GM18499 (cell line): Measurements from ENCODE around the gene LPP.

ENCODE experiments used
- ATAC-seq: cut with Tn5 transposase; IDR thresholded peaks from one replicate; pipeline ENCODE4 v1.9.1; 2021; ENCODE audit warnings: moderate number of reproducible peaks; ENCODE audit not compliant: insufficient read depth, unreplicated experiment

LPP gene

GRCh38 chr3:188778091-188778852 lies 624.3 kb downstream of the LPP start:
- no peak for ATAC-seq

- ATAC-seq = no peak
Observed at GRCh38 chr3:188779281-188779980, 625.5 kb downstream of the LPP start.

- ATAC-seq = no peak
Observed at GRCh38 chr3:188780193-188781147, 626.5 kb downstream of the LPP start.

- no peak for ATAC-seq
Observed at GRCh38 chr3:188782613-188783124, 628.7 kb downstream of the LPP start.

GRCh38 chr3:188786424-188786823 lies 632.5 kb downstream of the LPP start:
- no peak for ATAC-seq

GRCh38 chr3:188788621-188789081 lies 634.7 kb downstream of the LPP start:
- ATAC-seq = no peak

GRCh38 chr3:188789251-188789650 lies 635.3 kb downstream of the LPP start:
- ATAC-seq = no peak

- no peak for ATAC-seq
Observed at GRCh38 chr3:188791311-188791710, 637.4 kb downstream of the LPP start.

- no peak for ATAC-seq
Observed at GRCh38 chr3:188792793-188793192, 638.8 kb downstream of the LPP start.

- no peak for ATAC-seq
Observed at GRCh38 chr3:188796122-188796631, 642.2 kb downstream of the LPP start.

- no peak for ATAC-seq
Observed at GRCh38 chr3:188797045-188797444, 643.1 kb downstream of the LPP start.

GRCh38 chr3:188798556-188799145 lies 644.7 kb downstream of the LPP start:
- ATAC-seq = no peak

GRCh38 chr3:188801393-188801792 lies 647.4 kb downstream of the LPP start:
- no peak for ATAC-seq

GRCh38 chr3:188802645-188803044 lies 648.7 kb downstream of the LPP start:
- no peak for ATAC-seq

- no peak for ATAC-seq
Observed at GRCh38 chr3:188807006-188807405, 653.0 kb downstream of the LPP start.

- ATAC-seq = no peak
Observed at GRCh38 chr3:188812198-188812597, 658.2 kb downstream of the LPP start.

GRCh38 chr3:188814581-188814980 lies 660.6 kb downstream of the LPP start:
- ATAC-seq = no peak

- no peak for ATAC-seq
Observed at GRCh38 chr3:188817103-188817934, 663.4 kb downstream of the LPP start.

GRCh38 chr3:188817935-188818269 lies 663.9 kb downstream of the LPP start:
- no peak for ATAC-seq
